ENCODE results near the gene FAM83F. TPM values are rescaled to one million over a fixed set of nuclear protein-coding genes. Genes with fewer than 3 reads are reported as not detected.

The FAM83F gene
- total RNA-seq, 3 donors from 2014 or later, result 15.8 to 48.0 (median 35.0) TPM

- Histone ChIP-seq H3K4me1 (ENCODE audit: low read depth) (no peaks in the 10 kb centered on the region), H3K36me3 (ENCODE audit: low read depth) (no peaks in the 10 kb centered on the region), H3K9me3 (no peaks in the 10 kb centered on the region), H3K4me3 (no peak overlapping the region)
- TF ChIP-seq CTCF (IDR thresholded peaks at IDR 0.05), result no peak
- DNase-seq (no peak), ATAC-seq (no peak)
- intact Hi-C loops (cut with DNase I, micrococcal nuclease), result no loop called here
Observed at GRCh38 chr22:39956932-39957664, 37.7 kb upstream of the FAM83F start.

DNA sequence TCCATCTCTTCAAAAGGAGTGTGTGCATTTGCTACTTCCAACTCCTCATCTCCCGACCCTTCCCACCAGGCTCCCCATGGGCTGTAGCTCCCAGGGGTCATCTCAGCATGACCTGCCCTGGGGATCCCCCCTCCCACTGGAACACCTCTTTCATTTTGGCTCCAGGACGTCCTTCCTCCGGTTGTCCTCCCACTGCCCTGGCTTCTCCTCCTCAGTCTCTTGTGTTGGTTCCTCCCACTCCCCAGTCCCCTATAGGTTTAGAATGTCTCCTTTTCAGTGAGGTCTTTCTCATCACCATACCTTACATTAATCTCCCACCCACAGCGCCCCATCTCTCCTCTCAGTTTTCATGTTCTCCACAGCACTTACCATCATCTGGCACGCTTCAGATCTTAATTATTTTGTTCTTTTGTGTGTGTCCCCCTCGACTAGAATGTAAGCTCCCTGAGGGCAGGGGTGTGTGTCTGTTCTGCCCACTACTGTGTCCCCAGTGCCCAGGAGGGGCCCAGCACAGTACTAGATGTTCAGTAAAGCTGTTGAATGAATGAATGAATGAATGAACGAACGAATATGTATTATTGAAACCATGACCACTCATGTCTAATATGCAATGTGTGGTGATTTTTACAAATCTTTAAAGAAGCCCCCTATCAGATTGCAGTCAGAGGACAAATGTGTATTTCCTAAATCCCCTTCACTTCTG, 36.6 kb upstream of the FAM83F start:
- no peak for TF ChIP-seq CTCF (IDR thresholded peaks at IDR 0.05)
- Histone ChIP-seq H3K4me3 (no peak overlapping the region), H3K9me3 (no peaks in the 10 kb centered on the region), H3K36me3 (ENCODE audit: low read depth) (no peaks in the 10 kb centered on the region), H3K4me1 (ENCODE audit: low read depth) (no peaks in the 10 kb centered on the region)
- ATAC-seq (no peak), DNase-seq (no peak)
- intact Hi-C loops (cut with DNase I, micrococcal nuclease), result no loop called here

GRCh38 chr22:39958949-39959639, 35.7 kb upstream of the FAM83F start:
- no peak for TF ChIP-seq CTCF (IDR thresholded peaks at IDR 0.05)
- no peaks in the 10 kb centered on the region for H3K9me3 ChIP-seq
- DNase-seq, result no peak
- ATAC-seq, result no peak
- H3K4me1 ChIP-seq (ENCODE audit: low read depth), result no peaks in the 10 kb centered on the region
- H3K36me3 ChIP-seq (ENCODE audit: low read depth), result no peaks in the 10 kb centered on the region
- H3K4me3 ChIP-seq, result no peak overlapping the region
- intact Hi-C loops (cut with DNase I, micrococcal nuclease), result no loop called here

DNA sequence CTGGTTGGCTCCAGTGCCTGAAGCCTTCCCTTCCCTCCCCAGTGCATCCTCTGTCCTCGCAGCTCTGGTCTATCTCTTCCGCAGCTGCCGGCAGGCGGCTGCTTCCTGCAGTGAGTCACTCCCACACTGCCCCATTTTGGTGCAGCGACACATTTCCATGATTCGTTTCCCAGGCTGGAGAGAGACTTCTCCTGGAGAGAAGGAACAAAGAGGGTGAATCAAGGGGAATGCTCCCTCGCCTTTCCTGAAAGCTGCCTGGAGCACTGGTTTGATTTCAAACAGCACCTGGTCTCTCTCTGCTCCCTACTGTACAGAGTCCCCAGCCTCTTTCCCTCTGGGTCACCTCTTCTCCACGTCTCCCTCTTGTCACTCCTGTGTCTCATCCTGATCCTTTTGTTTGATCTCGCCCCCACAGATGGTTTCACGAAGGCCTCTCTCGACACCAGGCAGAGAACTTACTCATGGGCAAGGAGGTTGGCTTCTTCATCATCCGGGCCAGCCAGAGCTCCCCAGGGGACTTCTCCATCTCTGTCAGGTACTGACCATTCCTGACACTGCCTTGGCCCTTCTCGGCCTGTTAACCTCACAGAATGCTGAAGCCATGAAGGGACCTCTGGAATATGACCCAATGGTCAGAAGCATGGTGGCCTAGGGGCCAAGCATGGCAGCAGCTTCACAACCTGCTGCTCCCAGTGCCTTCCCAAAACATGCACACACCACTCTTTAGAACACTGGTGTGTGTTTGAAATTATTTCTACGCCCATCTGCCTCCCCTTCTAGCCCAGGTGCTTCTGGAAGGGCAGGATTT, 34.9 kb upstream of the FAM83F start, which contains the start of gene TMA7B:
TMA7B (plus strand) TSS at position 758 of the 808 bp plus-strand sequence. CDS start 3,978 bp downstream, outside the sequence.
- no peaks in the 10 kb centered on the region for H3K9me3 ChIP-seq
- H3K36me3 ChIP-seq (ENCODE audit: low read depth), result no peaks in the 10 kb centered on the region
- H3K4me1 ChIP-seq (ENCODE audit: low read depth), result no peaks in the 10 kb centered on the region
- intact Hi-C loops (cut with DNase I, micrococcal nuclease), result no loop called here
- DNase-seq (peak in 2 of 3 donors; percentile 13 to 64), ATAC-seq (peak; percentile 76)
- no peak within 1 kb of the TSS for H3K4me3 ChIP-seq
- no peak for TF ChIP-seq CTCF (IDR thresholded peaks at IDR 0.05)

All from mucosa of descending colon (tissue), 3 donors.